IMR-90 (cell line): Measurements from ENCODE around the gene GAS2L2. TPM values are rescaled to one million over a fixed set of nuclear protein-coding genes. Genes with fewer than 3 reads are reported as not detected.

Source experiments
- ATAC-seq: fragments of 200-7000 bp; cut with Tn5 transposase; 2 replicates; pipeline ENCODE4 v1.9.1; 2020; ENCODE audit warnings: low read depth, mild to moderate bottlenecking, moderate library complexity
- BruUV-seq: library from RNA; stranded (reverse); fragments of 400-500 nt; replicated peaks from 2 replicates; lab custom pipeline; 2021; lab: Mats Ljungman, UMichigan
- CTCF ChIA-PET: fragments of 300-600 bp; formaldehyde crosslinking; extraction: SDS; loops from one replicate; lab custom pipeline; 2021; ENCODE audit warnings: antibody characterized with exemption; lab: Yijun Ruan, JAX
- POLR2A ChIA-PET: fragments of 300-600 bp; sonication (Branson Sonifier 250); formaldehyde crosslinking; loops from one replicate; lab custom pipeline; 2022; ENCODE audit warnings: antibody characterized with exemption; ENCODE audit not compliant: unreplicated experiment; lab: Charles Lee
- DNase-seq: peaks from one replicate; pipeline ENCODE4 v3.0.0; 2013
- H2AFZ ChIP-seq: replicated peaks from 2 replicates; pipeline ENCODE3; 2013; ENCODE audit warnings: low read length, mild to moderate bottlenecking; ENCODE audit not compliant: poor library complexity
- H2AK5ac ChIP-seq: 2 replicates; pipeline ENCODE4 v1.6.1; 2013; ENCODE audit warnings: low read depth, low read length, inconsistent platforms
- H2AK9ac ChIP-seq: replicated peaks from 2 replicates; pipeline ENCODE3; 2013; ENCODE audit warnings: mild to moderate bottlenecking, low read depth, low read length, moderate library complexity; ENCODE audit not compliant: poor library complexity
- H2BK120ac ChIP-seq: 2 replicates; pipeline ENCODE4 v1.6.1; 2013; ENCODE audit warnings: low read depth, low read length, inconsistent platforms
- H2BK15ac ChIP-seq: 3 replicates; pipeline ENCODE4 v1.6.1; 2013; ENCODE audit warnings: low read depth, low read length, inconsistent platforms
- H2BK20ac ChIP-seq: 2 replicates; pipeline ENCODE4 v1.6.1; 2013; ENCODE audit warnings: low read depth, mild to moderate bottlenecking, inconsistent platforms, low read length, moderate library complexity
- H2BK5ac ChIP-seq: 2 replicates; pipeline ENCODE4 v1.6.1; 2013; ENCODE audit warnings: mild to moderate bottlenecking, low read depth, low read length, inconsistent platforms; ENCODE audit not compliant: poor library complexity, severe bottlenecking
- H3K14ac ChIP-seq: replicated peaks from 2 replicates; pipeline ENCODE4 v1.6.1; 2013; ENCODE audit warnings: low read depth, low read length, inconsistent platforms
- H3K18ac ChIP-seq: 2 replicates; pipeline ENCODE4 v1.6.1; 2013; ENCODE audit warnings: low read depth, low read length, control low read depth
- H3K23ac ChIP-seq: 2 replicates; pipeline ENCODE4 v1.6.1; 2013; ENCODE audit warnings: low read depth, low read length, inconsistent platforms
- H3K27ac ChIP-seq: 2 replicates; pipeline ENCODE4 v1.5.1; 2013; ENCODE audit warnings: mild to moderate bottlenecking, control low read depth, low read length; ENCODE audit not compliant: insufficient read depth
- H3K27me3 ChIP-seq: 2 replicates; pipeline ENCODE4 v1.6.1; 2013; ENCODE audit warnings: low read length; ENCODE audit not compliant: control insufficient read depth, insufficient read depth
- H3K36me3 ChIP-seq: 2 replicates; pipeline ENCODE4 v1.6.1; 2013; ENCODE audit warnings: low read length, mixed read lengths; ENCODE audit not compliant: control insufficient read depth, insufficient read depth
- H3K4ac ChIP-seq: 2 replicates; pipeline ENCODE4 v1.6.1; 2013; ENCODE audit warnings: low read depth, low read length, inconsistent platforms
- H3K4me1 ChIP-seq: 2 replicates; pipeline ENCODE4 v1.6.1; 2013; ENCODE audit warnings: low read length, mixed read lengths; ENCODE audit not compliant: control insufficient read depth, insufficient read depth
- H3K4me2 ChIP-seq: 2 replicates; pipeline ENCODE4 v1.6.1; 2013; ENCODE audit warnings: low read depth, mild to moderate bottlenecking, control low read depth, low read length, moderate library complexity
- H3K4me3 ChIP-seq: 2 replicates; pipeline ENCODE4 v1.5.1; 2013; ENCODE audit warnings: low read depth, mild to moderate bottlenecking, control low read depth, low read length, moderate library complexity; ENCODE audit not compliant: insufficient read depth
- H3K56ac ChIP-seq: 2 replicates; pipeline ENCODE4 v1.6.1; 2013; ENCODE audit warnings: low read length, inconsistent platforms; ENCODE audit not compliant: insufficient read depth; ENCODE audit errors: extremely low read depth
- H3K79me1 ChIP-seq, 2 experiments: 2 replicates each; pipeline ENCODE4 v1.6.1; 2013; ENCODE audit warnings: low read length in 2 of 2, inconsistent platforms in 1 of 2, low read depth in 1 of 2
- H3K9ac ChIP-seq: 2 replicates; pipeline ENCODE4 v1.6.1; 2013; ENCODE audit warnings: low read depth, low read length, control low read depth
- H3K9me1 ChIP-seq: 2 replicates; pipeline ENCODE4 v1.6.1; 2013; ENCODE audit warnings: low read length, inconsistent platforms; ENCODE audit not compliant: insufficient read depth
- H3K9me3 ChIP-seq: 2 replicates; pipeline ENCODE4 v1.6.1; 2013; ENCODE audit warnings: low read length; ENCODE audit not compliant: control insufficient read depth, insufficient read depth
- H4K20me1 ChIP-seq: 2 replicates; pipeline ENCODE4 v1.6.1; 2013; ENCODE audit warnings: low read length, inconsistent platforms; ENCODE audit not compliant: insufficient read depth
- H4K5ac ChIP-seq: 2 replicates; pipeline ENCODE4 v1.6.1; 2013; ENCODE audit warnings: mild to moderate bottlenecking, low read depth, low read length, control low read depth
- H4K8ac ChIP-seq, 2 experiments: 2 replicates each; pipeline ENCODE4 v1.6.1; 2013; ENCODE audit warnings: low read depth in 2 of 2, low read length in 2 of 2, control low read depth in 1 of 2, inconsistent platforms in 1 of 2
- H4K91ac ChIP-seq: 2 replicates; pipeline ENCODE4 v1.6.1; 2013; ENCODE audit warnings: low read depth, low read length, inconsistent platforms; ENCODE audit not compliant: insufficient read depth
- BHLHE40 ChIP-seq: fragments of 150-350 bp; IDR thresholded peaks from 2 replicates; pipeline ENCODE4 v1.6.1; 2016; ENCODE audit warnings: mild to moderate bottlenecking, low read depth, low read length
- CEBPB ChIP-seq: IDR thresholded peaks from 2 replicates; pipeline ENCODE4 v1.6.1; 2012; ENCODE audit warnings: low read depth, low read length, improper control_type of control experiment
- FOS ChIP-seq: fragments of 150-350 bp; IDR thresholded peaks from 2 replicates; pipeline ENCODE4 v1.6.1; 2016; ENCODE audit warnings: low read depth, low read length
- MAFK ChIP-seq: IDR thresholded peaks from 2 replicates; pipeline ENCODE4 v1.6.1; 2012; ENCODE audit warnings: low read depth, low read length, improper control_type of control experiment
- MAZ ChIP-seq: IDR thresholded peaks from 2 replicates; pipeline ENCODE4 v1.6.1; 2012; ENCODE audit warnings: low read depth, mild to moderate bottlenecking, low read length, improper control_type of control experiment, moderate library complexity, borderline replicate concordance
- MXI1 ChIP-seq: IDR thresholded peaks from 2 replicates; pipeline ENCODE4 v1.6.1; 2012; ENCODE audit warnings: low read depth, mild to moderate bottlenecking, low read length, moderate library complexity, borderline replicate concordance
- POLR2A ChIP-seq: IDR thresholded peaks from 2 replicates; pipeline ENCODE4 v1.6.1; 2012; ENCODE audit warnings: mild to moderate bottlenecking, low read depth, low read length
- RAD21 ChIP-seq: IDR thresholded peaks from 2 replicates; pipeline ENCODE4 v1.6.1; 2012; ENCODE audit warnings: low read length, improper control_type of control experiment
- RCOR1 ChIP-seq: IDR thresholded peaks from 2 replicates; pipeline ENCODE4 v1.6.1; 2012; ENCODE audit warnings: mild to moderate bottlenecking, low read length, improper control_type of control experiment; ENCODE audit not compliant: insufficient replicate concordance
- RFX5 ChIP-seq: IDR thresholded peaks from 2 replicates; pipeline ENCODE4 v1.8.0; 2012; ENCODE audit warnings: low read depth, mild to moderate bottlenecking, low read length, moderate library complexity
- SMC3 ChIP-seq: fragments of 150-350 bp; IDR thresholded peaks from 2 replicates; pipeline ENCODE4 v1.6.1; 2016; ENCODE audit warnings: low read depth, mild to moderate bottlenecking, antibody characterized with exemption, low read length, moderate library complexity
- WGBS, 2 experiments: methylation state at CpG; one replicate each; pipeline versions ENCODE4 v1.1.5 to v1.1.7; 2013; ENCODE audit warnings: missing lambda C conversion rate in 2 of 2; ENCODE audit not compliant: insufficient read length in 1 of 2; ENCODE audit errors: extremely low coverage in 2 of 2; 5-methylcytosine and 5-hydroxymethylcytosine counted together
- dilution Hi-C: fragments of 300-500 bp; cut with HindIII; formaldehyde crosslinking; loops from one replicate; pipeline ENCODE4 v1.14.3; 2018; ENCODE audit warnings: low sequenced_read_pairs; ENCODE audit not compliant: unreplicated experiment
- in situ Hi-C: fragments of 300-500 bp; cut with MboI; formaldehyde crosslinking; loops from 3 replicates; pipeline ENCODE4 v1.14.3; 2019; ENCODE audit warnings: low sequenced_read_pairs, inconsistent platforms, mixed read lengths
- intact Hi-C: fragments of 100-400 bp; cut with micrococcal nuclease; formaldehyde crosslinking; loops from 2 replicates; pipeline ENCODE4 v1.10.0; 2022
- polyA plus RNA-seq, 3 experiments: library from polyadenylated mRNA; depleted of rRNA; stranded (reverse); fragments of >200 nt; gene quantifications; 2 replicates each; pipeline ENCODE4 v1.2.3, GENCODE V29; 2012; ENCODE audit warnings: low replicate concordance in 1 of 3
- total RNA-seq: library from RNA; depleted of rRNA; stranded (reverse); fragments of >200 nt; gene quantifications from 2 replicates; pipeline ENCODE4 v1.2.3, GENCODE V29; 2012
- TF ChIP-seq, protein P1 (sequence below): fragments of 150-350 bp; IDR thresholded peaks from 2 replicates; pipeline ENCODE4 v1.6.1; 2016; ENCODE audit warnings: low read depth, mild to moderate bottlenecking, low read length, moderate library complexity, borderline replicate concordance

Gene GAS2L2
- total and polyA plus RNA-seq, 2 of the 4 experiments (the other 2 are of a cell fraction), result 0.02 TPM; not detected in 1

DNA sequence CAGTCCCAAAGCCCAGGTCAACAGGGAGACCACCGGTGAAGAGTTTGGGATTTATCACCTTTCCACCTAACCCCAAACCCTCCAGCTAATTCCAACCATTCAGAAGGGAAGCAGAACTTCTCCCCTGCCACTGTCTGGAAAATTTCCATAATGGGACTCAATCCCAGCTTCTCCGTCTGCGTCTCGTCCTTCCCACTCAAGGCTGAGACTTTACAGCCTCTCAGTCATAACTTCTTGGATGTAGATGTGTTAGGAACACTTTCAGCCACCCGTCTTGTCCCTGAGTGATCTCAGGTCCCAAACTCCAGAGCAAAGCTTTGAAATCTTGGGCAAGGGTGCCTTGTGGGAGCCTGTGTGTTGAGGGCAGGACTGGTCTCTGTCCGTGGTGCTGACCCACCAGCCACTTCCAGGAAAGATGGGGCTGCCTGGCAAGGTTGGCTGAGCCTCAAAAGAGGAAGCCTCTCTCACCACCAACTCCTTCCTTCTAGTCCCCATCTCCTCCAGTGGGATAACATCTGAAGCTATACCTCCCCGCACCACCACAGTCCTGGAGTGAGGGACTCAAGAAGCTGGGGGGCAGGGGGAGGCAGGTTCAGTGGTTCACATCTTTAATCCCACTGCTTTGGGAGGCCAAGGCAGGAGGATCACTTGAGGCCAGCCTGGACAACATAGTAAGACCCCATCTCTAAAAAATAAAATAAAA is 9.3 kb downstream of the GAS2L2 start:
- ChIA-PET POLR2A (no interaction called here), CTCF (no interaction called here)
- Histone ChIP-seq H2AK5ac (no peak overlapping the region), H4K20me1 (peaks cover 12% of the 10 kb centered on the region), H3K36me3 (no peaks in the 10 kb centered on the region), H3K79me1 (no peaks in the 10 kb centered on the region), H3K18ac (no peak overlapping the region), H3K56ac (no peak overlapping the region), H3K4ac (no peak overlapping the region), H3K14ac (no peak overlapping the region), H2BK15ac (no peak overlapping the region), H3K9me3 (no peaks in the 10 kb centered on the region), H3K9me1 (peaks cover 2% of the 10 kb centered on the region; the same call in 1 of the 2 replicates), H4K8ac (no peak overlapping the region), H2BK120ac (no peak overlapping the region), H3K9ac (no peak overlapping the region), H3K23ac (no peak overlapping the region), H3K27ac (no peak overlapping the region), H4K5ac (no peak overlapping the region), H3K27me3 (peaks cover 48% of the 10 kb centered on the region), H2BK20ac (no peak overlapping the region), H2AFZ (no peak overlapping the region), H2BK5ac (no peak overlapping the region), H2AK9ac (no peak overlapping the region), H3K4me2 (no peak overlapping the region), H3K4me1 (no peaks in the 10 kb centered on the region), H4K91ac (no peak overlapping the region), H3K4me3 (no peak overlapping the region)
- in situ Hi-C loops (loop anchor here (25.0 kb wide), 1 partner anchor 381 kb away; the partner anchor contains the start of gene SLFN11), intact Hi-C loops (loop anchor here (10.0 kb wide), 2 partner anchors 309 to 499 kb away; partner anchors contain the start of genes SLFN12 and SLFN5), dilution Hi-C loops (no loop called here)
- WGBS, 2 experiments, result no CpG with 5 or more reads among the region's 7 CpGs
- TF ChIP-seq MAZ, result no peak
- TF ChIP-seq MXI1, result no peak
- TF ChIP-seq SMC3, result no peak
- TF ChIP-seq BHLHE40, result no peak
- TF ChIP-seq RCOR1, result no peak
- no peak for TF ChIP-seq POLR2A
- TF ChIP-seq RFX5, result no peak
- no peak for TF ChIP-seq CEBPB
- TF ChIP-seq, protein P1, sequence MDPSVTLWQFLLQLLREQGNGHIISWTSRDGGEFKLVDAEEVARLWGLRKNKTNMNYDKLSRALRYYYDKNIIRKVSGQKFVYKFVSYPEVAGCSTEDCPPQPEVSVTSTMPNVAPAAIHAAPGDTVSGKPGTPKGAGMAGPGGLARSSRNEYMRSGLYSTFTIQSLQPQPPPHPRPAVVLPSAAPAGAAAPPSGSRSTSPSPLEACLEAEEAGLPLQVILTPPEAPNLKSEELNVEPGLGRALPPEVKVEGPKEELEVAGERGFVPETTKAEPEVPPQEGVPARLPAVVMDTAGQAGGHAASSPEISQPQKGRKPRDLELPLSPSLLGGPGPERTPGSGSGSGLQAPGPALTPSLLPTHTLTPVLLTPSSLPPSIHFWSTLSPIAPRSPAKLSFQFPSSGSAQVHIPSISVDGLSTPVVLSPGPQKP, result no peak
- no peak for TF ChIP-seq RAD21
- no peak for TF ChIP-seq MAFK
- TF ChIP-seq FOS, result no peak
- no TSS peak for BruUV-seq
- DNase-seq (peak; percentile 40), ATAC-seq (peak; percentile 42; the same call in 1 of the 2 replicates)
